ENCODE data around the gene TRPM7. TPM values are rescaled to one million over a fixed set of nuclear protein-coding genes. Genes with fewer than 3 reads are reported as not detected.

TRPM7 gene
- total and polyA plus RNA-seq, 9 of the 15 experiments (the other 6 are each of a cell fraction or from before 2014, with no cell fraction given): 12.3 to 59.2 (median 31.5) TPM

- H3K9ac ChIP-seq (ENCODE audit: insufficient read depth in 1 of 2, low read depth in 2 of 2, low read length in 2 of 2): no peak overlapping the region
- WGBS (ENCODE audit: insufficient coverage, low coverage, missing lambda C conversion rate): 50% methylated on average over 4 of the region's 4 CpGs
- H3K9me3 ChIP-seq (replicated peaks; ENCODE audit: control insufficient read depth, insufficient read depth, low read depth, low read length): no peaks in the 10 kb centered on the region
- H3K79me2 ChIP-seq (ENCODE audit: control insufficient read depth, insufficient read depth, low read length): no peaks in the 10 kb centered on the region
- no peaks in the 10 kb centered on the region for H3K9me1 ChIP-seq (ENCODE audit: control insufficient read depth, insufficient read depth, low read length)
- TF ChIP-seq FOXK2 (conservative IDR thresholded peaks at IDR 0.05 in 1 of 2, IDR thresholded peaks at IDR 0.05 in 1 of 2; ENCODE audit: low read depth in 2 of 2): 0 out of 4 replicates have a peak, but pooled peaks of 1 of the 2 experiments have one; percentile 36
- TF ChIP-seq MECOM (CRISPR knock-in tag; IDR thresholded peaks at IDR 0.05): peak; percentile 56; the same call in 1 of the 2 replicates
- no peak for TF ChIP-seq SP1 (CRISPR knock-in tag; IDR thresholded peaks at IDR 0.05)
- no peak for TF ChIP-seq GTF2E2 (tag; IDR thresholded peaks at IDR 0.05)
- no peaks in the 10 kb centered on the region for H3K27me3 ChIP-seq (ENCODE audit: control insufficient read depth in 2 of 2, insufficient read depth in 2 of 2, low read length in 2 of 2)
- H3K4me3 ChIP-seq: no peak overlapping the region
- in situ Hi-C loops (cut with MboI) (no loop called here), intact Hi-C loops (cut with micrococcal nuclease) (no loop called here)
- H3K4me1 ChIP-seq (replicated peaks in 1 of 2; ENCODE audit: control insufficient read depth in 2 of 2, insufficient read depth in 2 of 2, low read length in 2 of 2): no peaks in the 10 kb centered on the region; a peak in 1 of 5 replicates
- no TSS peak for BruUV-seq (replicated peaks)
- no peak overlapping the region for H3K27ac ChIP-seq (ENCODE audit: extremely low read depth, low read depth, low read length)
- no peaks in the 10 kb centered on the region for H4K20me1 ChIP-seq (replicated peaks; ENCODE audit: control insufficient read depth, insufficient read depth, low read length)
- no peak overlapping the region for H2AFZ ChIP-seq (ENCODE audit: low read depth, low read length)
- ChIA-PET CTCF (ENCODE audit: low intra/inter-chr PET ratio) (no interaction called here), POLR2A (no interaction called here)
- peaks cover 85% of the 10 kb centered on the region for H3K36me3 ChIP-seq (ENCODE audit: control insufficient read depth, insufficient read depth, low read length)
- H3K4me2 ChIP-seq (ENCODE audit: insufficient read depth, low read length): no peak overlapping the region
- ATAC-seq (no peak), FAIRE-seq (no peak), DNase-seq (ENCODE audit: extremely low read depth in 1 of 4, low spot score in 3 of 4) (no peak)
Observed at GRCh38 chr15:50627351-50628055, 59.1 kb downstream of the TRPM7 start.

- no peak overlapping the region for H3K9ac ChIP-seq (ENCODE audit: insufficient read depth in 1 of 2, low read depth in 2 of 2, low read length in 2 of 2)
- no TSS peak for BruUV-seq (replicated peaks)
- H3K27me3 ChIP-seq (ENCODE audit: control insufficient read depth in 2 of 2, insufficient read depth in 2 of 2, low read length in 2 of 2): no peaks in the 10 kb centered on the region
- H3K9me1 ChIP-seq (ENCODE audit: control insufficient read depth, insufficient read depth, low read length): no peaks in the 10 kb centered on the region
- no peaks in the 10 kb centered on the region for H3K9me3 ChIP-seq (replicated peaks; ENCODE audit: control insufficient read depth, insufficient read depth, low read depth, low read length)
- H3K4me3 ChIP-seq: no peak overlapping the region
- H3K4me2 ChIP-seq (ENCODE audit: insufficient read depth, low read length): no peak overlapping the region
- DNase-seq (ENCODE audit: extremely low read depth in 1 of 4, low spot score in 3 of 4): no peak
- H3K4me1 ChIP-seq (replicated peaks in 1 of 2; ENCODE audit: control insufficient read depth in 2 of 2, insufficient read depth in 2 of 2, low read length in 2 of 2): no peaks in the 10 kb centered on the region; a peak in 1 of 5 replicates
- POLR2A ChIA-PET: interaction anchor here (0.6 kb wide), 1 partner anchor 284 kb away, joined by 4 read pairs; no protein-coding TSS in a partner anchor
- FAIRE-seq: no peak
- H3K27ac ChIP-seq (ENCODE audit: extremely low read depth, low read depth, low read length): no peak overlapping the region
- no peak overlapping the region for H2AFZ ChIP-seq (ENCODE audit: low read depth, low read length)
- 70% methylated on average over 1 of the region's 1 CpG for WGBS (ENCODE audit: insufficient coverage, low coverage, missing lambda C conversion rate)
- intact Hi-C loops (cut with micrococcal nuclease): no loop called here
- CTCF ChIA-PET (ENCODE audit: low intra/inter-chr PET ratio): no interaction called here
- H4K20me1 ChIP-seq (replicated peaks; ENCODE audit: control insufficient read depth, insufficient read depth, low read length): no peaks in the 10 kb centered on the region
- no peak for ATAC-seq
- in situ Hi-C loops (cut with MboI): no loop called here
- H3K79me2 ChIP-seq (ENCODE audit: control insufficient read depth, insufficient read depth, low read length): no peaks in the 10 kb centered on the region
- H3K36me3 ChIP-seq (ENCODE audit: control insufficient read depth, insufficient read depth, low read length): peaks cover 81% of the 10 kb centered on the region
- TF ChIP-seq CEBPB (tag; IDR thresholded peaks at IDR 0.05) (peak; percentile 72), ZBTB11 (CRISPR knock-in tag; IDR thresholded peaks at IDR 0.05) (no peak), TCF7L2 (IDR thresholded peaks at IDR 0.05; ENCODE audit: low read depth, low read length) (no peak), BRF2 (IDR thresholded peaks at IDR 0.05; ENCODE audit: borderline replicate concordance, insufficient read depth, insufficient read length) (no peak), ZNF354B (CRISPR knock-in tag; IDR thresholded peaks at IDR 0.05) (0 out of 2 replicates have a peak, but pooled peaks have one; percentile 12)
Observed at GRCh38 chr15:50624616-50625168, 61.9 kb downstream of the TRPM7 start.
